CD14-positive monocyte (primary cell): Measurements from ENCODE around the gene GFOD1. TPM values are rescaled to one million over a fixed set of nuclear protein-coding genes. Genes with fewer than 3 reads are reported as not detected.

Experiments
- DNase-seq, 3 donors: peaks; one replicate each; pipeline ENCODE4 v3.0.0-alpha.2; 2011 to 2022
- H2AFZ ChIP-seq: 2 replicates; pipeline ENCODE4 v1.6.0; 2012; ENCODE audit warnings: mild to moderate bottlenecking, low read depth, low read length, inconsistent platforms; ENCODE audit not compliant: insufficient read depth, poor library complexity, severe bottlenecking
- H3K27ac ChIP-seq, 2 donors: 1 replicate in 1 of 2; 2 replicates in 1 of 2; pipeline ENCODE4 v1.5.1; 2012 to 2013; ENCODE audit warnings: low read length in 2 of 2, control low read depth in 1 of 2, inconsistent platforms in 1 of 2, low read depth in 1 of 2, mild to moderate bottlenecking in 1 of 2
- H3K27me3 ChIP-seq, 2 donors: one replicate each; pipeline versions ENCODE4 v1.6.0 to v1.6.1; 2011 to 2013; ENCODE audit warnings: low read length in 2 of 2; ENCODE audit not compliant: control insufficient read depth in 2 of 2, insufficient read depth in 2 of 2
- H3K36me3 ChIP-seq, 2 donors: replicated peaks in 1 of 2; 1 replicate in 1 of 2; 2 replicates in 1 of 2; pipeline versions ENCODE4 v1.5.1 to v1.6.1; 2012 to 2013; ENCODE audit warnings: low read length in 2 of 2, control low read depth in 1 of 2, inconsistent platforms in 1 of 2, mild to moderate bottlenecking in 1 of 2; ENCODE audit not compliant: insufficient read depth in 2 of 2, control insufficient read depth in 1 of 2
- H3K4me1 ChIP-seq, 2 donors: 1 replicate in 1 of 2; 2 replicates in 1 of 2; pipeline versions ENCODE4 v1.5.1 to v1.6.1; 2012 to 2013; ENCODE audit warnings: low read length in 2 of 2, control low read depth in 1 of 2, inconsistent platforms in 1 of 2, mild to moderate bottlenecking in 1 of 2, moderate library complexity in 1 of 2; ENCODE audit not compliant: insufficient read depth in 2 of 2, control insufficient read depth in 1 of 2
- H3K4me2 ChIP-seq: replicated peaks from 2 replicates; pipeline ENCODE3; 2012; ENCODE audit warnings: low read length, moderate library complexity, mild to moderate bottlenecking; ENCODE audit not compliant: poor library complexity, severe bottlenecking; ENCODE audit errors: extremely low read depth
- H3K4me3 ChIP-seq, 3 experiments: fragments of 200-600 bp in 1 of 3; sonication (generic) in 1 of 3; replicated peaks in 1 of 3; 1 replicate in 2 of 3; 2 replicates in 1 of 3; pipeline ENCODE4 v1.5.1; 2011 to 2013; ENCODE audit warnings: low read length in 3 of 3, mild to moderate bottlenecking in 3 of 3, control low read depth in 2 of 3, low read depth in 2 of 3, inconsistent platforms in 1 of 3, moderate library complexity in 1 of 3
- H3K79me2 ChIP-seq: 2 replicates; pipeline ENCODE4 v1.6.0; 2012; ENCODE audit warnings: mild to moderate bottlenecking, control low read depth, inconsistent platforms, low read length, moderate library complexity; ENCODE audit not compliant: insufficient read depth
- H3K9ac ChIP-seq: 2 replicates; pipeline ENCODE4 v1.6.0; 2017; ENCODE audit warnings: low read length, mild to moderate bottlenecking; ENCODE audit not compliant: insufficient read depth, poor library complexity, severe bottlenecking
- H3K9me3 ChIP-seq, 2 donors: replicated peaks in 1 of 2; 1 replicate in 1 of 2; 2 replicates in 1 of 2; pipeline versions ENCODE4 v1.5.1 to v1.6.1; 2012 to 2013; ENCODE audit warnings: low read length in 2 of 2, control low read depth in 1 of 2; ENCODE audit not compliant: control insufficient read depth in 1 of 2, insufficient read depth in 1 of 2
- H4K20me1 ChIP-seq: 2 replicates; pipeline ENCODE4 v1.6.0; 2012; ENCODE audit warnings: mild to moderate bottlenecking, low read length, control low read depth, moderate library complexity; ENCODE audit not compliant: insufficient read depth
- H3K27ac Mint-ChIP-seq, 7 donors: one replicate each; pipeline ENCODE4 v1.8.0; 2020; ENCODE audit warnings: mild to moderate bottlenecking in 7 of 7, mixed read lengths in 7 of 7, moderate library complexity in 6 of 7, inconsistent platforms in 2 of 7
- H3K27me3 Mint-ChIP-seq, 3 donors: one replicate each; pipeline ENCODE4 v1.8.0; 2021 to 2022; ENCODE audit warnings: low read depth in 3 of 3, mild to moderate bottlenecking in 3 of 3, mixed read lengths in 3 of 3, moderate library complexity in 3 of 3, inconsistent platforms in 1 of 3
- H3K36me3 Mint-ChIP-seq, 2 donors: one replicate each; pipeline ENCODE4 v1.8.0; 2020; ENCODE audit warnings: mixed read lengths in 2 of 2, inconsistent platforms in 1 of 2, mild to moderate bottlenecking in 1 of 2
- H3K4me1 Mint-ChIP-seq: one replicate; pipeline ENCODE4 v1.8.0; 2020; ENCODE audit warnings: mild to moderate bottlenecking, mixed read lengths
- H3K4me3 Mint-ChIP-seq, 2 donors: one replicate each; pipeline ENCODE4 v1.8.0; 2020; ENCODE audit warnings: mild to moderate bottlenecking in 2 of 2, mixed read lengths in 2 of 2, moderate library complexity in 1 of 2
- H3K9me3 Mint-ChIP-seq, 7 donors: one replicate each; pipeline ENCODE4 v1.8.0; 2020 to 2022; ENCODE audit warnings: mixed read lengths in 7 of 7, mild to moderate bottlenecking in 6 of 7, moderate library complexity in 6 of 7, inconsistent platforms in 2 of 7
- WGBS: methylation state at CpG from one replicate; pipeline ENCODE4 v1.1.5; 2013; ENCODE audit warnings: missing lambda C conversion rate; ENCODE audit not compliant: insufficient coverage; 5-methylcytosine and 5-hydroxymethylcytosine counted together
- intact Hi-C, 2 donors: fragments of 100-400 bp; cut with micrococcal nuclease; formaldehyde crosslinking; loops; one replicate each; pipeline versions ENCODE4 v1.15.0 to v1.15.1; 2023
- polyA plus RNA-seq, 3 donors: library from polyadenylated mRNA; depleted of rRNA in 1 of 3; unstranded in 2 of 3; stranded (reverse) in 1 of 3; fragments of 300-500 nt in 2 of 3; fragments of >200 nt in 1 of 3; fragmentation: Illumina TruSeq in 2 of 3; gene quantifications; 1 replicate in 2 of 3; 2 replicates in 1 of 3; pipeline ENCODE4 v1.2.3, GENCODE V29; 2012 to 2021
- TF ChIP-seq, protein P1 (sequence below): fragments of 200-600 bp; IDR thresholded peaks from one replicate; pipeline ENCODE4 v1.8.0; 2022; ENCODE audit warnings: antibody characterized with exemption, mild to moderate bottlenecking

GFOD1 gene
- polyA plus RNA-seq, 3 donors, result 2.4 to 8.7 (median 2.4) TPM

DNA sequence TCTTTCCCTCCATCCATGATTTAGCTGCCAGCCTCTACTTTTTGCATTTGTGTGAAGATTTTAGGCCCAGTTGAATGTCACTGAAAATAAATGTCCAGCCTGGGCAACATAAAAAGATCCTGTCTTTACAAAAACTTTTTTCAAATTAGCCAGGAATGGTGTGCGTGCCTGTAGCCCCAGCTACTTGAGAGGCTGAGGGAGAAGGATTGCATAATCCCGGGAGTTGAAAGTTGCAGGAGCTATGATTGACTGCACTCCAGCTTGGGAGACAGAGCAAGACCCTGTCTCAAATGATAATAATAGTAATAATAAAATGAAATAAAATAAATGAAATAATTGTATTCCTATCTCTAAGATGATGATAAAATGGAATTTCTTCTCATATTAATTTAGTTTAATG lies 5.0 kb upstream of the GFOD1 start:
- Histone ChIP-seq H3K4me1 (peaks cover 15 to 16% of the 10 kb centered on the region in 2 donors), H4K20me1 (no peaks in the 10 kb centered on the region), H2AFZ (no peak overlapping the region), H3K9ac (no peak overlapping the region), H3K27ac (no peak overlapping the region), H3K79me2 (no peaks in the 10 kb centered on the region), H3K27me3 (peaks cover 0 to 3% of the 10 kb centered on the region in 2 donors), H3K36me3 (no peaks in the 10 kb centered on the region), H3K9me3 (no peaks in the 10 kb centered on the region), H3K4me3 (no peak overlapping the region), H3K4me2 (no peak overlapping the region)
- Mint-ChIP-seq H3K27me3 (peaks cover 0 to 6% (median 1%) of the 10 kb centered on the region in 3 donors), H3K4me3 (no peak overlapping the region), H3K27ac (no peak overlapping the region), H3K36me3 (no peaks in the 10 kb centered on the region), H3K9me3 (no peaks in the 10 kb centered on the region), H3K4me1 (peaks cover 21% of the 10 kb centered on the region)
- DNase-seq, result no peak
- intact Hi-C loops, result no loop called here
- TF ChIP-seq, protein P1, sequence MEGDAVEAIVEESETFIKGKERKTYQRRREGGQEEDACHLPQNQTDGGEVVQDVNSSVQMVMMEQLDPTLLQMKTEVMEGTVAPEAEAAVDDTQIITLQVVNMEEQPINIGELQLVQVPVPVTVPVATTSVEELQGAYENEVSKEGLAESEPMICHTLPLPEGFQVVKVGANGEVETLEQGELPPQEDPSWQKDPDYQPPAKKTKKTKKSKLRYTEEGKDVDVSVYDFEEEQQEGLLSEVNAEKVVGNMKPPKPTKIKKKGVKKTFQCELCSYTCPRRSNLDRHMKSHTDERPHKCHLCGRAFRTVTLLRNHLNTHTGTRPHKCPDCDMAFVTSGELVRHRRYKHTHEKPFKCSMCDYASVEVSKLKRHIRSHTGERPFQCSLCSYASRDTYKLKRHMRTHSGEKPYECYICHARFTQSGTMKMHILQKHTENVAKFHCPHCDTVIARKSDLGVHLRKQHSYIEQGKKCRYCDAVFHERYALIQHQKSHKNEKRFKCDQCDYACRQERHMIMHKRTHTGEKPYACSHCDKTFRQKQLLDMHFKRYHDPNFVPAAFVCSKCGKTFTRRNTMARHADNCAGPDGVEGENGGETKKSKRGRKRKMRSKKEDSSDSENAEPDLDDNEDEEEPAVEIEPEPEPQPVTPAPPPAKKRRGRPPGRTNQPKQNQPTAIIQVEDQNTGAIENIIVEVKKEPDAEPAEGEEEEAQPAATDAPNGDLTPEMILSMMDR, result no peak
- WGBS, result no CpG with 5 or more reads among the region's 2 CpGs

DNA sequence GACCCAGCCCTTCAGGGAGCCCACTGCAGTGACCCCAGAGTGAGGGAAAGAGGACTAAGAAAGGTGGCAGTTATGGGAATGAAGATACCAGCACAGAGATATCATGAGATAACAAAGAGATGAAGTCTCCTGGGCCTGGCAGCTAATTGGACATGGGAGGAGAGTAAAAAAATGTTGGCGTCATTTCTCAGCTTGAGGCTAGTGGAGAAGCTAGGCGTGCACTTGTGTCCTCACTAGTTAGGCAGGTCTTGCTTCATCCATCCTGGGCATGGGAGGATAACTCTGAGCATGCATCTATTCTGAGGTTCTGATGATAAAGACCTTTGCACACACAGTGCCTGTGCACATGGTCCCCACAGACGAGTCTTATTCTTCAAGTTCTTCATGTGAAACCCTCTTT lies 4.1 kb upstream of the GFOD1 start:
- Mint-ChIP-seq H3K27me3 (peaks cover 1 to 6% (median 1%) of the 10 kb centered on the region in 3 donors), H3K4me1 (peaks cover 22% of the 10 kb centered on the region), H3K9me3 (no peaks in the 10 kb centered on the region), H3K27ac (no peak overlapping the region), H3K36me3 (no peaks in the 10 kb centered on the region), H3K4me3 (no peak overlapping the region)
- Histone ChIP-seq H3K27me3 (peaks cover 0 to 3% of the 10 kb centered on the region in 2 donors), H3K4me3 (no peak overlapping the region), H3K9ac (no peak overlapping the region), H3K9me3 (no peaks in the 10 kb centered on the region), H2AFZ (no peak overlapping the region), H4K20me1 (no peaks in the 10 kb centered on the region), H3K79me2 (no peaks in the 10 kb centered on the region), H3K36me3 (no peaks in the 10 kb centered on the region), H3K4me1 (peaks cover 15 to 23% of the 10 kb centered on the region in 2 donors), H3K4me2 (no peak overlapping the region), H3K27ac (no peak overlapping the region)
- 87% methylated on average over 2 of the region's 3 CpGs for WGBS
- intact Hi-C loops, result no loop called here
- DNase-seq, result no peak
- TF ChIP-seq, protein P1, result no peak
